HG02642 (cell line): ENCODE data around the gene TGIF2.
"Not testable (repeated sequence)": the region's sequence is repeated elsewhere in the genome, so short reads cannot be mapped to it uniquely, and the experiment has no call there.

Experiments used
- ATAC-seq: cut with Tn5 transposase; IDR thresholded peaks from one replicate; pipeline ENCODE4 v1.9.1; 2021; ENCODE audit warnings: mild to moderate bottlenecking; ENCODE audit not compliant: unreplicated experiment, poor library complexity

Gene TGIF2

DNA sequence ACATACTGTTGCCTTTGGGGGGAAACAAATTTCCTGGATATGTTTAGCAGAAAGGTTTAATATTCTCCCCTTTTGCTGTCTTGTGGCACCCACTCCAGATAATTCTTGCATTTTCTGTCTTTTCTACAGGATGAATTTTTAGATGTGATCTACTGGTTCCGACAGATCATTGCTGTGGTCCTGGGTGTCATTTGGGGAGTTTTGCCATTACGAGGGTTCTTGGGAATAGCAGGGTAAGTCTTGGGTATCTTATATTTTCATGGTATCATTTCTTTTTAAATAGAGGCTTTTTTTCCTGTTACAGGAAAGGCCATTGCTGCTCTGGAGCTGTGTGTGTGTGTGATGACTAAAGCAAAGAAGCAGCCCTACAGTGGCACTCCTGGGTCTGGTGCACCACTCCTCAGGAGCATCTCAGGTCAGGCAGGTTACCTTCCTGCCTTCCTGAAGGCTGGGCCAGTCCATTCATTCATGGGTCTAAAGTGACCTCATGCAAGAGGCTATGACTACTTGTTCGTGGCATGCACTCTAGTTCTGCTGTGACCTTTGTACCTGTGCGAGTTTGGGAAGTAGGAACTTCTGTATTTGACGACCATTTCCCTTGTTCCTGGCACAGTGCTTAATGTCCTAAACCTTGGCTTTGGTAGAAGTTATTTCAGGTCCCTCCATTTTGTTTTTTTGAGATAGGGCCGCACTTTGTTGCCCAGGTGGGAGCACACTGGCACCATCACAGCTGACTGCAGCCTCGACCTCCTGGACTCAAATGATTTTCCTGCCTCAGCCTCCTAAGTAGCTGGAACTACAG is 34.4 kb downstream of the TGIF2 start:
- no peak for ATAC-seq

DNA sequence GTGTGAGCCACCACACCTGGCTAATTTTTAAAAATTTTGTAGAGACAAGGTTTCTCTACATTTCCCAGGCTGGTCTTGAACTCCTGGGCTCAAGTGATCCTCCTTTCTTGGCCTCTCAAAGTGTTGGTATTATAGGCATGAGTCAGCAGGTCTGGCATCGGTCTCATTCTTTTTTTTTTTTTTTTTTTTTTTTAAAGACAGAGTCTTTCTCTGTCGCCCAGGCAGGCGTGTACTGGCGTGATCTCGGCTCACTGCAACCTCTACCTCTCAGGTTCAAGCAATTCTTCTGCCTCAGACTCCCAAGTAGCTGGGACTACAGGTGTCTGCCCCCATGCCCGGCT is 35.0 kb downstream of the TGIF2 start:
- ATAC-seq, result not testable (repeated sequence)

DNA sequence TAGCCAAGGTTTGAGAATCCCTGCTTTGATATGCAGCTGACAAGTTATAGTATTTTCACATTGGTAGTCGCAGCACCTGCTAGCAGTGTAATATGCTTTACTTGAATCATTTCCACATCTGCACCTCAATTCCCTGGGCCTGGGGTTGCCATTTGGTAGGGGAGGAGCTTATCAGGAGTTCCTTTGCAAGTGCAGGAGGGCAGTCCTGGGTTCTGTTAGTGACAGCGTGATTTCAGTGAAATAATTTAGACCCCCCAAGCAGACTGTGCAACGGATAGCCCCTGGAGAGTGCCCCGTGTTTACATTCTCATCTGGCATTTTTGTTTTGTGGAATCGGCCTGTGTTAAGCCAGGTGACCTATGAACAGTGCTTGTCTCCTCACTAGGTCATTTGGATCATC is 38.2 kb downstream of the TGIF2 start:
- ATAC-seq, result no peak

DNA sequence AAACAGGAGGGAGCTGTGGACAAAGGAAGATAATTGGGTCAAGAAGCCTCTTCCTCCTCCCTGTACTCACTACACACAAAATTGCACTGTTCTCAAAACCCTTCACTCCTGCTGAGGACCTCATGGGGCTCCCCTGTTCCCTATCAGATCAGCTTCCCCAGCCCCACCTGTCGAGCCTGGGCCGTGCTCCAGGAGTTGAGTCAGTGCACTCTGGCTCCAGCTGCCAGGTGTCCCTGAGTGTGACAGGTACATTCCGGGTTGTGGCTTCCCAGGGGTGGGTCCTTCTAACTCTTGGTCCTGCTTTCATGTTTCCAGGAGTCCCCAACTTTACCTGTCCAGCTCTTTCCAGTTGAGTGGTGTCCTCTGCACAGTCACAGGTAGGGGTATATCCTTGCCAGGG is 40.6 kb downstream of the TGIF2 start:
- ATAC-seq, result no peak

DNA sequence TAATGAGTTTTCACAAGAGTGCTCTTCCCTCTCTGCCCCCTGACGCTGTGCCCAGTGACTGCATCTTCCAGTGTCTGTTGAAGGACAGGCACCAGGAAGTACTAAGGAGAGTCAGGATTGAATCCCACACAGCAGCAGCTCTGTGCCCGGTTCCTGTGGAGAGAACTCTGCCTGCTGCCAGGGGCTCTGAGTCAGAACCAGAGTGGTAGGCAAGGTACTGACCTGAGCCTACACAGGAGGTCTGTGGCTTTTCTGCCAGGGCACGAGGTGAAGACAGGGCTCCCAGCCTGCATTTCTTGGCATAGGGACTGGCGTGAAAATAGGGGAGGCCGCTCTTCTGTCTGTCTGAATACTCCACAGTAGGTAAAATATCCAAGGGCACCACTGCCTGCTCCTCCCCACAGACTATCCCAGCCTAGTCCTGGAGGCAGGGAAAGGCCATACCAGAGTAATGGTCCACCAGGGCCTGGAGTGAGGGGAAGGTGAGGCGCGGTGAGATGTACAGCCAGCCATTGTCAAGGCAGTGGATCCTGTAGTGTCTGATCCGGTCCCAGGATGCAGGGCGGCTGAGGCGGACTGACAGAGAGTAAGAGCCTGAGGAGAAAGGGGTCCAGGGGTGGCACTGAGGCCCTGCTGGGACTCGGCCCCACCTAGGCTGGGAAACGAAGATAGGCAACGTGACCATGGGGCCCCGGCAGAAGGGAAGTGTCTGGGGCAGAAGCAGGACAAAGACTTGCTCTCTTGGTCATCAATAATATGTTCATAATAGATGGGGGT is 41.6 kb downstream of the TGIF2 start:
- ATAC-seq, result no peak

DNA sequence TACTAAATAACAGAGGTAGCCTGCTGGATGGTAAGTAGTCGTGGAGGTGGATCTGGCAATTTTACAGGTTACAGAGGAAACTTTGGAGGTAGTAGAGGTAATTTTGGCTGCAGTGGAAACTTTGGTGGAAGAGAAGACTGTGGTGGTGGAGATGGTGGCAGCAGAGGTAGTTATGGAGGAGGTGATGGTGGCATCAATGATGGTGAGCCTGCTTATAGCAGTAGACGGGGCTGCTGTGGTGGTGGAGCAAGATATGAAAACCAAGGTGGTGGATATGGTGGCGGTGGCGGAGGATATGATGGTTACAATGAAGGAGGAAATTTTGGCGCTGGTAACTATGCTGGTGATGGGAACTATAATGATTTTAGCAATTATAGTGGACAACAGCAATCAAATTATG is 47.5 kb downstream of the TGIF2 start:
- no peak for ATAC-seq

DNA sequence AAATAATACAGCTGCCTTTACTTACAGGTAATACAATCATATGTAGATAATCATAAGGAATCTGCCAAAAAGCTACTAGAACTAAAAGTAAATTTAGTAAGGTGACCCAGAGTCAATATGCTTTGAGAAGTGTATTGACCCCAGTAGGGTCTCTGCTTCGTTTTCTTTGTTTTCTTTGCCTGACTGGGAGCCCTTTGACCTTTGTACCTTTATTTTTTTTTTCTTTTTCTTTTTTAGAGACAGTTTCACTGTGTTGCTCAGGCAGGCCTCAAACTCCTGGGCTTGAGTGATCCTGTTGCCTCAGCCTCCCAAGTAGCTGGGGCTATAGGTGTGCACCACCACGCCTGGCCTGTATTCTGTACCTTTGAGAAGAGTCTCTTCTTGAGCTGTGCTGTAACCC is 50.0 kb downstream of the TGIF2 start:
- ATAC-seq, result no peak

DNA sequence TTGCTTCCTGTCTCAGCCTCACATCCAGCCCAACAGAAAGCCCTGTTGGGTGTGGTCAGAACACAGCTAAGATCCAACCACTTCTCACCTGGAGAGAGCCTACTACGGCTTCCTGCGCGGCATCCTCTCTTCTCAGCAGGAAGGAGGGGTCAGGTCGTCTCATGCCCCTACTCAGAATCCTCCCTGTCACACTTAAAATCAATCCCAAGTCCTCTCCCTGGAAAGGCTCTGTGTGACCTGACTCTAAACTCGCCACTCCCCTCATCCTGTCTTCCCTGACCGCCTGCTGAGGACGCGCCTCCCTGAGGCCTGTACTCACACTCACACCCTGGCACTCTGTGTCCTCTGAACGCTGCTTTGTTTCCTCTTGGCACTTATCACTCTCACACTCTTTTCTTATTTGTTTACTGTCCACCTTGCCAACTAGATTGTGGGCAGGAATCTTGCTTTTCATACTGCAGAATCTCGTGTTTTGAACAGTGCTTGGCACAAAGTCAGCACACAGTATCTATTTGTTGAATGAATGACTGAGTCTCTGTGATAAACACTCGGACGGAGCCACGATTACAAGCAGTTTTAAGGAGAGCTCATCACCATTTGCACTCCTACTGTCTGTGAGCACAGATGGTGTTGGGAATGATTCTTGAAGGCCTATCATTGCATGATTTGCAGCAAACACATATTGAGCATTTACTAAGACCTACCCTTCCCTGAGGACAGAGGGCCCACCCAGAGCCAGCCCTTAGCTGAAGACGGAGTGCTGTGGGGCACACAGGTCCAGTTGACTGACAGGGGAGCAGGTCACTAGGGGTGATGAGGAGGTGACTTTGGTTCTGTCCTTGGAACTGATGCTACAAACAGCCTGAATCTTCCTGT is 50.9 kb downstream of the TGIF2 start:
- no peak for ATAC-seq

DNA sequence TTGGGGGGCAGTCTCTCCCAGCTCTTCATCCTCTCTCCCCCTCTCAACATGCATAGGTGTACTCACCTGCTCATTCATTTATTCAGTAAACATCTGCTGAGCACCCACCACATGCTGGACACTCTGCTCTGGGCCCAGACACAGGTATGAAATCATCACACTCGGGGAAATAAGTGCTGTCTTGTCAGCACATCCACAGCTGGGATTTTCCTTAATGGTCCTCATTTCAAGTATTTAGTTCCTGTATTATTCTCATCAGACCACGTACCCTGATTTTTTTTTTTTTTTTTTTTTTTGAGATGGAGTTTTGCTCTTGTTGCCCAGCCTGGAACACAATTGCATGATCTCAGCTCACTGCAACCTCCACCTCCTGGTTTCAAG is 51.5 kb downstream of the TGIF2 start:
- ATAC-seq, result no peak

DNA sequence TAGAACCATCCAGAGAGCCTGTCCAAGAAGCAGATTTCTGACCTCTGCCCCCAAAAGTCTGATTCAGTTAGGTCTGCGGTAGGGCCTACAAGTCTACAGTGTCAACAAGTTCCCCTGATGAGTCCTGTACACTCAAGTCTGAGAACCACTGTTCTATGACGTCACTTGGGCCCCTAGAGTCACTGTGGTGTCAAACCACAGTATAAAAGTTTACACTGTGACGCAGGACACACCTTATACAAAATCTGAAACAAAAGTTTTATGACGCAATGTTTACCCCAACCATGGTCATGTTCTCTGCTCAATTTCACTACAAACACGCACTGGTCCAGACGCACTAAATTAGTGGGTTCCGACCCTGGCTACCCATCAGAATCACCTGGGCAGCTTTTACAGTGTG is 54.7 kb downstream of the TGIF2 start:
- no peak for ATAC-seq

DNA sequence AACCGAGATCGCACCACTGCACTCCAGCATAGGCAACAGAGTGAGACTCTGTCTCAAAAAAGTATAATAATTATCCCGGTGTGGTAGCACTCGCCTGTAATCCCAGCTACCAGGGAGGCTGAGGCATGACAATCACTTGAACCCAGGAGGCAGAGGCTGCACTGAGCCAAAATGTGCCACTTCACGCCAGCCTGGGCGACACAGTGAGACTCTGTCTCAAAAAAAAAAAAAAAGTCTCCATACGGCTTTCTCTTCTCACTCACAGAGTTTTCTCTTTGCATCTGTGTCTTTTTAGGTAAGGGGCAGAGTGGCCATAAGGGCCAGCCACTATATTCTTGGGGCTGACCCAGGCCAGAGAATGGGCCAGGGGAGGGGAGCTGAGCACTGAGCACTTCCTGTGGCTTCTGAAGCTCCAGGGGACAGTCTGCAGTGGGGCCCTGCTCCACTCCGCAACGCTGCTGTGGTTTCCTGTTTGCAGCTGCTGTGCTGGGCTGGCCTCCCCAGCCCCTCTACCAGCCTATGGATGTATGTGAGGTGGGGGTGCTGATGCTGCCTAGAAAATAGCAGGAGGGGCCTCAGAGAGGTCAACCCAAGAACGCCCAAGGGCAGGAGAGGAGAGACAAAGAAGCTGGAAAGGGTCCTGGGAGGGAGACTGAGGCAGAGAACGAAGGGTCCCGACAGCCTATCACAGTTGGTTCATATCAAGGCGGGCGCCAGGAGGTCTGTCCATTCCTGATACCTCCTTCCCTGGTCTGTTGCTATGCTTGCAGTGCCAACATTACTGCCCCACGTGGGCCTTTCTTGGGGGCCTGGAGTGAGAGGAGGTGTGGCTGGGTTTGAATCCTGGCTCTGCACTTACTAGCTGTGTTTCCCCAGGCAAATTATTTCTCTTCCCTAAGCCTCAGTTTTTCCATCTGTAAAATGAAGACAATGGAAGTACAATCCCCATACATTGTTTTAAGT is 56.6 kb downstream of the TGIF2 start:
- no peak for ATAC-seq

DNA sequence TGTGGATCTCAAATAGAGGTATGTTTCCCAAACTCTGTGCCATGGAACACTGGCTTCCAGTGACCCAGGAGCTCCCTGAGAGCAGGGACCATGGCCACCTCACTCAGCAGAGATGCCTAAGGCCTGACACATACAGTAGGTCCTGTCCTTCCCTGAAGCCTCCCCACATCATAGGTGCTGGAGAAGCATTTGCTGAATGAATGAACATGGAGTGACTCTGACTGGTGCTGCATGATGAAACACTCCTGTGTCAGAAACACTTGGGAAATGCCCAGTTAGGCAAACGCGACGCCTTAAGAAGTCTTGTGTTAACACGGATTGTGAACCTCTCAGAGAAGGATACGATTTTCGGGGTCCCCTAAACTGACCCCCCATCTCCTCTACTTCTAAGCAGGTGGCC is 58.2 kb downstream of the TGIF2 start:
- no peak for ATAC-seq

DNA sequence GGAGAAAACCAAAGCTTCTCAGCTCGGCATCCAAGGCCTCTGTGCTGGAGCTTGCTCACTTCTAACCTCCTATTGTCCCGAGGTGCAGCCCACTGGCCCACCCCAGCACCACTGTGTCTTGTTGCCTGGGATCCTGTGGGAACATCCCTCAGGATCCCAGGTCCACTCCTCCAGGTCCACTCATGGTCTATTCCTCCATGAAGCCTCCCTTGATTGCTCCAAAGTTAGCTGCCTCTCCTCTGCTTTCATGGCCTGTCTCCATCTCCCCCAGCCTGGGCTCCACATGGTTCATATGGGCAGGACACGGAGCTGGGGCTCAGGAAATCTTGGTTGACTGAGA is 58.7 kb downstream of the TGIF2 start:
- ATAC-seq, result no peak

DNA sequence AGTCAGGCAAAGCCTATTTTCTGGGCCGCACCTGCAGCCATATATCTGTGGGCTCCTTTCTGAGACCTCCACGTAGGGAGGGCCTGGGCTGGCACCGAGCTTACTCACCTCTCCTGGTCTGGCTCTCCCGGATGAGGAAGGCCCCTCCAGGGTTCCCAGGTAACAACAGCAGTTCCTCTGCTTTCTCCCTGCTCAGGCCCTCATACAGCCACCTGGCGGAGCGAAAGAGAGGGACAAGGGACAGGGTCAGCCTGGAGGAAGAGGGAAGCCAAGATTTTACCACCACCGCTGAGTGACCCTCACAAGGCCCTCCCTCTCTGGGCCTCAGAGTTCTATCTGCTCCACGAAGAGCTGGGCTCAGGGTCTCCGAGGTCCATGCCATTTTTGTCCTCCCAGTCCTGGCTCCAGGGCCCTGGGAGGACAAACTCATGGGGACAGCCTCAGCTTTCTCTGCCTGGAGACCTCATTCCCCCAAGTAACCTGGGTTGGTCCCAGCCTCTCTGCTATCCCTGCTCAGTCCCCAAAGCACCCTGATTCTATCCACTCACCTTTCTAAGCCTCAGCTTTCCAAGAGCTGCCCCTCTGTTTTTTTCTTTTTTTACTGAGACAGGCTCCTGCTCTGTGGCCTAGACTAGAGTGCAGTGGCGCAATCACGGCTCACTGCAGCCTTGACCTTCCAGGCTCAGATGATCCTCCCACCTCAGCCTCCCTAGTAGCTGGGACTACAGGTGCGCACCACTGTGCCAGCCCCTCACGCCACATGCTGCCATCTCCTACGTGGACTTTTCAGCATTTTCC is 59.3 kb downstream of the TGIF2 start:
- ATAC-seq, result no peak

DNA sequence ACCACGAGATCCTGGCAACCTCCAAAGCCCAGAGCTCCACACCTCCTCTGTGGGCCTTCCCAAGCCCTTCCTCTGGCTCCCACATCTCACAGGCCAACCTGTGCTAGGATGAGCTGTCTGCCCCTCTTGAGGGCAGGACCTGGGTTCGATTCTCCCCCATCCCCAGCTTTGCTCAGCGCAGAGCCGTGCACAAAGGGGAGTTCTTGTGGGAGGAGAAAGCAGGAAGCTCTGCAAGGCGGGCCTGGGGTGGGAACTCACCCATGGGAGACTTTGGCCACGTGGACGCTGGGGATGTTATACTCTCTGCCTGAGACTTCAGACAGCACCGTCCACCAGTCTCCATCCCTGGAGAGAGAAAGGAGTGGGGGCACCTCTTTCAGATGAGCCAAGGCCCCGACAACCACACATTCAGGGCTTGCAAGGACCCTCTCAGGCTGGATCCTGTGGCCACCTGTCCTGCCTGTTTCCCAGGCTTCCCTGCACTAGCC is 59.9 kb downstream of the TGIF2 start:
- no peak for ATAC-seq

DNA sequence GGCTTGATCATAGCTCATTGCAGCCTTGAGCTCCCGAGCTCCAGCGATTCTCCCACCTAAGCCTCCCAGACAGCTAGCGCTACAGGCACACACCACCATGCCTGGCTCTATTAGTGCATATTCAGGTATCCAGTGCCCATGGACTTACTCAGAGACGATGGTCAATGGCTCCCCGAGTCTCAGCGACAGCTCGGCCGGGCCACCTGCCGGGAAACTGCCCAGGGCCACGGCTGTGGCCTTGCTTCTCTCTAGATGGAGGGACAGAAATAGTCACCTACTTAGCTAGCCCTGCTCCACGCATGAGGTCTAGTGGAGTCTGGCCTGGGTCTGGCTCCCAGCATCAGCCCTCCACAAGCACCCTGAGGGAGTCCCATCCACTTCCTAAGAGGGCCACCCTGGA is 60.9 kb downstream of the TGIF2 start:
- no peak for ATAC-seq

DNA sequence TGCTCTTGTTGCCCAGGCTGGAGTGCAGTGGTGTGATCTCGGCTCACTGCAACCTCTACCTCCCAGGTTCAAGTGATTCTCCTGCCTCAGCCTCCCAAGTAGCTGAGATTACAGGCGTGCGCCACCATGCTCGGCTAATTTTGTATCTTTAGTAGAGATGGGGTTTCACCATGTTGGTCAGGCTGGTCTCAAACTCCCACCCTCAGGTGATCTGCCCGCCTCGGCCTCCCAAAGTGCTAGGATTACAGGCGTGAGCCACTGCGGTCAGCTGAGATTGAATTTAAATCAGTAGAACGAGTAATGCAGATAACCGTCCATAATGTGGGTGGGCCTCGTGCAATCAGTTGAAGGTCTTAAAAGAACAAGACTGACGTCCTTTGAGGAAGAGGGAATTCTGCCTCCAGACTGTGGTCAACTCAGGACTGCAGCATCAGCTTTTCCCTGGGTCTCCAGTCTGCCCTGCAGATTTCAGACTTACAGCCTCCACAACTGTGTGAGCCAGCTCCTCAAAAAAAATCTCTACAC is 65.5 kb downstream of the TGIF2 start:
- not testable (repeated sequence) for ATAC-seq

DNA sequence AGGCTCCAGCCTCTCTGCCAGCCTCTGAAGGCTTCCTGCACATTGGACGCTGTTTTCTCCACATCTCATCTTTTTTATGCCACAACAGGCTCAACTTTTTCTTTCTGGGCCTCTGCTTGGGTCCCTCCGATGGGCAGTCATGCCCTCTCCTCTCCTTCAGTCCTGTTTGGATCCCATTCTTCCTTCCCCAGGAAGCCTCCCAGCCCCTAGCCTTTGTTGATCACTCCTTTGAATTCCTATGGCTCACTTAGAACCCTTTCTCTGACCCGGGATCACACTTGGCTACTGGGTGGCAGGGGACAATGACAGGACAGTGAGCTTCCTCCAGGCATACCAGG is 68.1 kb downstream of the TGIF2 start:
- ATAC-seq, result no peak

DNA sequence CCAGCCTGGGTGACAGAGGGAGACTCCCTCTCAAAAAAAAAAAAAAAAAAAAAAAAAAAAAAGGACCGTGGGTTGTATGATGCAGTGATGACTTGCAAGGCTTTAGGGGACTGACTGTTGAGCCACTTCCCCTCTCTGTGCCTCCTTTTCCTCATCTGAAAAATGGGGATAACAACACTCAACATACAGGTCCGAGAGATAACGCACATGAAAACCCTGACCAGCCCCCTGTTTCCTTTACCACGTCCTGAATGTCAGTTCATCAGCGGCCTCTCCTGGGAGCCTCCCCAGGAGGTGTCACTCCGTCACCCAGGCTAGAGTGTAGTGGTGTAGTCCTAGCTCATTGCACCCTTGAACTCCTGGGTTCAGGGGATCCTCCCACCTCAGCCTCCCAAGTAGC is 68.7 kb downstream of the TGIF2 start:
- no peak for ATAC-seq
